Measurements from ENCODE around the gene PCDHB6.
"Not testable (repeated sequence)": the region's sequence is repeated elsewhere in the genome, so short reads cannot be mapped to it uniquely, and the experiment has no call there.

DNA sequence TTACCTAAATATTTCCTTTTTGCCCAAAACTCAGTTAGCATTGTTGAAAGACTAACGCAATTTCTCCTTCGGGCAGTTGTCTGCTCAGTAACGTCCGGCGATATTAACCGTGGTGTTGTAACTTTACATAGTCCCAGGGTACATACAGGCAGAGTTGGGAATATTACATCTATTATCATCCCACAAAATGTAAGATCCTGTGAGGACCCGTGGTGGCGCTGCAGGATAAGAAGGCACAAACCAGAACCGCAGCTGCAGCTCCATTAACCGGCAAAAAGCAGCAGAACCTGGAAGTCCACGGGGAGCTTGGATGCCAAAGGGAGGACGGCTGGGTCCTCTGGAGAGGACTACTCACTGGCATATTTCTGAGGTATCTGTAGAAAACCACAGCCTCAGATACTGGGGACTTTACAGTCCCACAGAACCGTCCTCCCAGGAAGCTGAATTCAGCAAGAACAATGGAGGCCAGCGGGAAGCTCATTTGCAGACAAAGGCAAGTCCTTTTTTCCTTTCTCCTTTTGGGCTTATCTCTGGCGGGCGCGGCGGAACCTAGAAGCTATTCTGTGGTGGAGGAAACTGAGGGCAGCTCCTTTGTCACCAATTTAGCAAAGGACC is 27.8 kb downstream of the PCDHB6 start, which contains the start of gene PCDHB8:
- TF ChIP-seq, protein P1, sequence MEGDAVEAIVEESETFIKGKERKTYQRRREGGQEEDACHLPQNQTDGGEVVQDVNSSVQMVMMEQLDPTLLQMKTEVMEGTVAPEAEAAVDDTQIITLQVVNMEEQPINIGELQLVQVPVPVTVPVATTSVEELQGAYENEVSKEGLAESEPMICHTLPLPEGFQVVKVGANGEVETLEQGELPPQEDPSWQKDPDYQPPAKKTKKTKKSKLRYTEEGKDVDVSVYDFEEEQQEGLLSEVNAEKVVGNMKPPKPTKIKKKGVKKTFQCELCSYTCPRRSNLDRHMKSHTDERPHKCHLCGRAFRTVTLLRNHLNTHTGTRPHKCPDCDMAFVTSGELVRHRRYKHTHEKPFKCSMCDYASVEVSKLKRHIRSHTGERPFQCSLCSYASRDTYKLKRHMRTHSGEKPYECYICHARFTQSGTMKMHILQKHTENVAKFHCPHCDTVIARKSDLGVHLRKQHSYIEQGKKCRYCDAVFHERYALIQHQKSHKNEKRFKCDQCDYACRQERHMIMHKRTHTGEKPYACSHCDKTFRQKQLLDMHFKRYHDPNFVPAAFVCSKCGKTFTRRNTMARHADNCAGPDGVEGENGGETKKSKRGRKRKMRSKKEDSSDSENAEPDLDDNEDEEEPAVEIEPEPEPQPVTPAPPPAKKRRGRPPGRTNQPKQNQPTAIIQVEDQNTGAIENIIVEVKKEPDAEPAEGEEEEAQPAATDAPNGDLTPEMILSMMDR (IDR thresholded peaks at IDR 0.05): not testable (repeated sequence)
- TF ChIP-seq POLR2A (IDR thresholded peaks at IDR 0.05); POLR2AphosphoS5 (IDR thresholded peaks at IDR 0.05); EP300 (IDR thresholded peaks at IDR 0.05; ENCODE audit: low read depth): not testable (repeated sequence)
